ENCODE data around the gene TMEM131L. TPM values are rescaled to one million over a fixed set of nuclear protein-coding genes. Genes with fewer than 3 reads are reported as not detected.

The TMEM131L gene
- total RNA-seq, 6 experiments from 2014 or later, result 7.7 to 8.9 (median 8.0) TPM

DNA sequence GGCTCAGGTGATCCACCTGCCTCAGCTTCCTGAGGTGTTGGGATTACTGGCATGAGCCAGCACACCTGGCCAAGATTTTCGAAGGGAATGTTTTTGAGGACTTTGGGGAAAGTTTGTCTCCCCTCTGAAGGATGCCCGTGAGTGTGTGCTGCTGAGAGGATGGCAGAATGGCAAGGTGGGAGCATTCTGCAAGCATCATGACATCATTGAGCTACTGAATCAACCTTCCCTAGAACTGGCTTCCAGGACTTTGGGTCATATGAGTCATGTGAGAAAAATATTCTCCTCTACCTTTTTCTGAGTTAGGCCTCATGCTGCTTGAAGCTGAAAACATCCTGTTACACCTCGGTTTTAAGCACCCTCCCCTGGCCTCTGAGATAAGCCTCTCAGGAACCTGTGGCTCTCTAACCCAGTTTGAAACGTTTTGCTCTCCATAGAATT is 31.0 kb downstream of the TMEM131L start:
- H3K27ac Mint-ChIP-seq, result peak overlapping the region; percentile 42
- TF ChIP-seq, protein P1, sequence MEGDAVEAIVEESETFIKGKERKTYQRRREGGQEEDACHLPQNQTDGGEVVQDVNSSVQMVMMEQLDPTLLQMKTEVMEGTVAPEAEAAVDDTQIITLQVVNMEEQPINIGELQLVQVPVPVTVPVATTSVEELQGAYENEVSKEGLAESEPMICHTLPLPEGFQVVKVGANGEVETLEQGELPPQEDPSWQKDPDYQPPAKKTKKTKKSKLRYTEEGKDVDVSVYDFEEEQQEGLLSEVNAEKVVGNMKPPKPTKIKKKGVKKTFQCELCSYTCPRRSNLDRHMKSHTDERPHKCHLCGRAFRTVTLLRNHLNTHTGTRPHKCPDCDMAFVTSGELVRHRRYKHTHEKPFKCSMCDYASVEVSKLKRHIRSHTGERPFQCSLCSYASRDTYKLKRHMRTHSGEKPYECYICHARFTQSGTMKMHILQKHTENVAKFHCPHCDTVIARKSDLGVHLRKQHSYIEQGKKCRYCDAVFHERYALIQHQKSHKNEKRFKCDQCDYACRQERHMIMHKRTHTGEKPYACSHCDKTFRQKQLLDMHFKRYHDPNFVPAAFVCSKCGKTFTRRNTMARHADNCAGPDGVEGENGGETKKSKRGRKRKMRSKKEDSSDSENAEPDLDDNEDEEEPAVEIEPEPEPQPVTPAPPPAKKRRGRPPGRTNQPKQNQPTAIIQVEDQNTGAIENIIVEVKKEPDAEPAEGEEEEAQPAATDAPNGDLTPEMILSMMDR (IDR thresholded peaks at IDR 0.05), result no peak
- H3K4me3 Mint-ChIP-seq, result no peak overlapping the region
- H3K9me3 Mint-ChIP-seq, result no peaks in the 10 kb centered on the region
- H3K36me3 Mint-ChIP-seq (ENCODE audit: low read depth), result 0 out of 2 replicates have a peak, but pooled peaks cover 5% of the 10 kb centered on the region
- DNase-seq, result no peak
- no peaks in the 10 kb centered on the region; the same call in 1 of the 2 replicates for H3K27me3 Mint-ChIP-seq (ENCODE audit: insufficient read depth)
- H3K4me1 Mint-ChIP-seq (ENCODE audit: low read depth), result peaks cover 40% of the 10 kb centered on the region

GRCh38 chr4:153497988-153498967 is 32.1 kb downstream of the TMEM131L start:
- H3K27ac Mint-ChIP-seq, result peak overlapping the region; percentile 42
- TF ChIP-seq, protein P1 (IDR thresholded peaks at IDR 0.05), result no peak
- H3K4me3 Mint-ChIP-seq, result peak overlapping the region; percentile 13
- peak; percentile 60 for DNase-seq
- no peaks in the 10 kb centered on the region for H3K9me3 Mint-ChIP-seq
- H3K27me3 Mint-ChIP-seq (ENCODE audit: insufficient read depth), result no peaks in the 10 kb centered on the region; the same call in 1 of the 2 replicates
- H3K36me3 Mint-ChIP-seq (ENCODE audit: low read depth), result no peaks in the 10 kb centered on the region
- peaks cover 45% of the 10 kb centered on the region for H3K4me1 Mint-ChIP-seq (ENCODE audit: low read depth)

GRCh38 chr4:153499005-153499404 is 32.8 kb downstream of the TMEM131L start:
- Mint-ChIP-seq H3K4me3 (no peak overlapping the region), H3K4me1 (ENCODE audit: low read depth) (peaks cover 48% of the 10 kb centered on the region), H3K27ac (no peak overlapping the region; the same call in 1 of the 2 replicates), H3K27me3 (ENCODE audit: insufficient read depth) (no peaks in the 10 kb centered on the region; the same call in 1 of the 2 replicates), H3K36me3 (ENCODE audit: low read depth) (no peaks in the 10 kb centered on the region), H3K9me3 (no peaks in the 10 kb centered on the region)
- TF ChIP-seq, protein P1 (IDR thresholded peaks at IDR 0.05), result no peak
- DNase-seq, result no peak

DNA sequence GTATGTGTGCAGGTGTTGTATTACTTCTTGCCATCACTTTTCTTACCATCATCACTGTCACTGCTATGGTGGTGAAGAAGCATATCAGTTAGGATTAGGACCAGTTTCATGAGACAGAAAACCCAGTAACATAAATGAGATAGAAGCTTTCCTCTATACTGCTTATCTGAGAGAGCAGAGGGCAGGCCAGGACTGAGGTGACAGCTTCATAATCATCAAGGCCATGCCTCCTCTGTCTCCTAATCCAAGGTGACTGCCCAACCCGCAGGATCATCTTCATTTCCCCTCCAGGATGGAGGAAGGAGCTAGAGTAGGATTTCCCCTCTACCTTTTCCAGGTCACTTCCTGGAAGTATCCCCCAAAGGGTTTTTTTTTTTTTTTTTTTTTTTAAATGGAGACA is 35.4 kb downstream of the TMEM131L start:
- Mint-ChIP-seq H3K9me3 (no peaks in the 10 kb centered on the region), H3K27me3 (ENCODE audit: insufficient read depth) (no peaks in the 10 kb centered on the region; the same call in 1 of the 2 replicates), H3K4me3 (no peak overlapping the region), H3K36me3 (ENCODE audit: low read depth) (peaks cover 4% of the 10 kb centered on the region; the same call in 1 of the 2 replicates), H3K4me1 (ENCODE audit: low read depth) (peaks cover 61% of the 10 kb centered on the region), H3K27ac (no peak overlapping the region)
- no peak for DNase-seq
- TF ChIP-seq, protein P1 (IDR thresholded peaks at IDR 0.05), result no peak

- Mint-ChIP-seq H3K9me3 (no peaks in the 10 kb centered on the region), H3K27ac (peak overlapping the region; percentile 70), H3K36me3 (ENCODE audit: low read depth) (peaks cover 4% of the 10 kb centered on the region), H3K4me3 (peak overlapping the region; percentile 18), H3K27me3 (ENCODE audit: insufficient read depth) (no peaks in the 10 kb centered on the region), H3K4me1 (ENCODE audit: low read depth) (peaks cover 60% of the 10 kb centered on the region)
- DNase-seq, result peak; percentile 32
- TF ChIP-seq, protein P1 (IDR thresholded peaks at IDR 0.05), result no peak
Observed at GRCh38 chr4:153502584-153502983, 36.4 kb downstream of the TMEM131L start.

Measured in HFFc6 (cell line).